ENCODE data around the gene DPH1.

Gene DPH1

GRCh38 chr17:2023692-2024571 lies 6.0 kb upstream of the DPH1 start:
- DNase-seq (ENCODE audit: low read depth): peak; percentile 49
- H3K4me3 ChIP-seq (ENCODE audit: low read depth, low read length): no peak overlapping the region
- TF ChIP-seq POLR2A (IDR thresholded peaks at IDR 0.05; ENCODE audit: extremely low read depth, insufficient read length) (no peak), CTCF (IDR thresholded peaks at IDR 0.05; ENCODE audit: low read depth, low read length) (no peak), MYC (IDR thresholded peaks at IDR 0.05; ENCODE audit: low read depth, low read length) (no peak), MAX (IDR thresholded peaks at IDR 0.05; ENCODE audit: low read depth, low read length) (no peak)

- no peak for TF ChIP-seq POLR2A (IDR thresholded peaks at IDR 0.05; ENCODE audit: extremely low read depth, insufficient read length)
- no peak overlapping the region for H3K4me3 ChIP-seq (ENCODE audit: low read depth, low read length)
- no peak for DNase-seq (ENCODE audit: low read depth)
Observed at GRCh38 chr17:2024572-2025219, 5.3 kb upstream of the DPH1 start.

- H3K4me3 ChIP-seq (ENCODE audit: low read depth, low read length): no peak within 1 kb of the TSS
- peak; percentile 69 for DNase-seq (ENCODE audit: low read depth)
- TF ChIP-seq CTCF (IDR thresholded peaks at IDR 0.05; ENCODE audit: low read depth, low read length) (no peak), MYC (IDR thresholded peaks at IDR 0.05; ENCODE audit: low read depth, low read length) (no peak), POLR2A (IDR thresholded peaks at IDR 0.05; ENCODE audit: extremely low read depth, insufficient read length) (no peak), MAX (IDR thresholded peaks at IDR 0.05; ENCODE audit: low read depth, low read length) (no peak)
Observed at GRCh38 chr17:2025220-2025621, 4.7 kb upstream of the DPH1 start, which contains the start of gene RTN4RL1. Gene RTN4RL1, minus strand, starts transcription at chr17:2025334. Its CDS starts 469 bp downstream, at chr17:2024865.

- no peak for TF ChIP-seq MYC (IDR thresholded peaks at IDR 0.05; ENCODE audit: low read depth, low read length)
- TF ChIP-seq CTCF (IDR thresholded peaks at IDR 0.05; ENCODE audit: low read depth, low read length): peak; percentile 23
- no peak overlapping the region for H3K4me3 ChIP-seq (ENCODE audit: low read depth, low read length)
- DNase-seq (ENCODE audit: low read depth): peak; percentile 34
Observed at GRCh38 chr17:2025622-2026309, 4.2 kb upstream of the DPH1 start.

- TF ChIP-seq MAX (IDR thresholded peaks at IDR 0.05; ENCODE audit: low read depth, low read length) (no peak), CTCF (IDR thresholded peaks at IDR 0.05; ENCODE audit: low read depth, low read length) (no peak), MYC (IDR thresholded peaks at IDR 0.05; ENCODE audit: low read depth, low read length) (no peak), POLR2A (IDR thresholded peaks at IDR 0.05; ENCODE audit: extremely low read depth, insufficient read length) (no peak)
- H3K4me3 ChIP-seq (ENCODE audit: low read depth, low read length): no peak overlapping the region
- no peak for DNase-seq (ENCODE audit: low read depth)
Observed at GRCh38 chr17:2027528-2028233, 2.3 kb upstream of the DPH1 start.

GRCh38 chr17:2028234-2028614 lies 1.7 kb upstream of the DPH1 start:
- H3K4me3 ChIP-seq (ENCODE audit: low read depth, low read length): no peak overlapping the region
- DNase-seq (ENCODE audit: low read depth): no peak
- TF ChIP-seq CTCF (IDR thresholded peaks at IDR 0.05; ENCODE audit: low read depth, low read length) (no peak), POLR2A (IDR thresholded peaks at IDR 0.05; ENCODE audit: extremely low read depth, insufficient read length) (no peak), MYC (IDR thresholded peaks at IDR 0.05; ENCODE audit: low read depth, low read length) (no peak), MAX (IDR thresholded peaks at IDR 0.05; ENCODE audit: low read depth, low read length) (no peak)
